Measurements from ENCODE around the gene GDPD4.

GDPD4 gene

DNA sequence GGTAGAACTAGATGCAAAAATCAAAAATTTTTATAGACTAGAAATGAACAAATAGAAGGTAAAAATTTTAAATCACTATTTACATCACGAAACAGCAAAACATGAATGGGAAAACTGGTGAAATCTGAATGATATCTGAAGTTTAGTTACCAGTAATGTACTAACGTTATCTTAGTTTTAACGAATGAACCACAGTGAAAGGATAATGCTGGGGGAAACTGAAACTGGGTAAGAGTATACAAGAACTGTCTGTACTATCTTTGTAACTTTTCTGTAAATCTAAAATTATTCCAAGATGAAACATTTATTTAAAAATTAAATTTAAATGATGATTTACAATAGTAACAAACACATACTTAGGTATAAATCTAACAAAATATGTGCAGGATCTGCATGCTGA lies 7.4 kb downstream of the GDPD4 start:
- no peak for DNase-seq

DNA sequence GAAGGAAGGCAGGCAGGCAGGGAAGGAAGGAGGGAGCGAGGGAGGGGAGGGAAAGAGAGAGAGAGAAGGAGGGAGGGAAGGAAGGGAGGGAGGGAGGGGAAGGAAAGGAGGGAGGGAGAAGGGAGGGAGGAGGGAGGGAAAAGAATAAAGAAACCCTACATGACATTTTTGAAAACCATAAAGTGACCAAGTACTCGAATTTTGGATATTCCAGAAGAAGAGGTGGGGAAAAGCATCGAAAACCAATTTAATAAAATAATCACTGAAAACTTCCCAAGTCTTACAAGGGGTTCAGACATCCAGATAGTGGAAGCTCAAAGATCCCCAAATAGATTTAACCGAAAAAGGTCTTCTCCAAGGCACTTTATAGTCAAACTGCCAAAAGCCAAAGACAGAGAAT lies 11.7 kb downstream of the GDPD4 start:
- no peak for DNase-seq

DNA sequence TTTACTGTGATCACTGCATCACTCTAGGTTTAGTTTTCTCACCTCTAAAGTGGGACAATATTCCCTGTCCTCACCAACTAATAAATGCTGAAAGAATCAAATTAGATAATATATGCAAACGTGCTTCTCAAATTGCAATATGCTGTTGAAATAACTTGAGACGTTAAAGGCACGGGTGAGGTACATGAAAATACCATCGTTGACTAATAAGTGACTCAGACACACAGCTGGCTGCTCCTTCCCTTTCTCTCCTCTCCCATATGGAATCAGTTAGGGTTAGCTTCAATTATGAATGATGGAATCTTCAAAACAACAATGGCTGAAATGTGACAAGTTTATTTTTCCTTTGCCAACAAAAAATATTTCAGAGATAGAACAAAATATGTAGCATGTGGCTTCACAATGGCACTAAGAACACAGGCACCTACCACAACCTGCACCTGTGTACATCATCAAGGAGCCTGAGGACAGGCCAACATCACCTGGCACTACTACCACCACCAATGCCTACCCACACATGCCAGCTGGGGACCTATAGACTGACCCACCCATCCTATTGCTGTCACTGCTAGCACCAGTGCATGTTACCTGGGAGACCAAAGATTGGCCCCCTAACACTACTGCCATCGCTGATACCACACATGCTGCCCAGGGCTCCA lies 13.7 kb downstream of the GDPD4 start:
- DNase-seq: no peak

DNA sequence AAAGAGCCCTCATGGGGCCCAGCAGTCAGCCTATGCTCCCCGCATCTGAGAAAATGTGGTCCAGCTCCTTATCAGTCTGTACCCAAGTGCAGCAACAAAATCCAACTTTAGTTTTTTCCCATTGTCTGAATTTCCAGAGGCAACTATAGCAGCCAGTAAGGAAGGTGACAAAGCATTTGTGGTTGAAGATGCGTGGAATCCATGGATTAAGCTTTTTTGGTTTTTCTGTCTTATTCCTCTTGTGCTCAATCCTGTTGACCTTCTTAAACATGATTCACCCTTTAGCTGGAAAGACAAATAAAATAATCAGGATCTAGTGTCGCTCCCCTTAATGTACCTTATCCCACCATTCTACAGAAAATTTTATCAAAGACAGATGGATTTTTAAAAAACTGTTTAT lies 14.3 kb downstream of the GDPD4 start:
- no peak for DNase-seq

DNA sequence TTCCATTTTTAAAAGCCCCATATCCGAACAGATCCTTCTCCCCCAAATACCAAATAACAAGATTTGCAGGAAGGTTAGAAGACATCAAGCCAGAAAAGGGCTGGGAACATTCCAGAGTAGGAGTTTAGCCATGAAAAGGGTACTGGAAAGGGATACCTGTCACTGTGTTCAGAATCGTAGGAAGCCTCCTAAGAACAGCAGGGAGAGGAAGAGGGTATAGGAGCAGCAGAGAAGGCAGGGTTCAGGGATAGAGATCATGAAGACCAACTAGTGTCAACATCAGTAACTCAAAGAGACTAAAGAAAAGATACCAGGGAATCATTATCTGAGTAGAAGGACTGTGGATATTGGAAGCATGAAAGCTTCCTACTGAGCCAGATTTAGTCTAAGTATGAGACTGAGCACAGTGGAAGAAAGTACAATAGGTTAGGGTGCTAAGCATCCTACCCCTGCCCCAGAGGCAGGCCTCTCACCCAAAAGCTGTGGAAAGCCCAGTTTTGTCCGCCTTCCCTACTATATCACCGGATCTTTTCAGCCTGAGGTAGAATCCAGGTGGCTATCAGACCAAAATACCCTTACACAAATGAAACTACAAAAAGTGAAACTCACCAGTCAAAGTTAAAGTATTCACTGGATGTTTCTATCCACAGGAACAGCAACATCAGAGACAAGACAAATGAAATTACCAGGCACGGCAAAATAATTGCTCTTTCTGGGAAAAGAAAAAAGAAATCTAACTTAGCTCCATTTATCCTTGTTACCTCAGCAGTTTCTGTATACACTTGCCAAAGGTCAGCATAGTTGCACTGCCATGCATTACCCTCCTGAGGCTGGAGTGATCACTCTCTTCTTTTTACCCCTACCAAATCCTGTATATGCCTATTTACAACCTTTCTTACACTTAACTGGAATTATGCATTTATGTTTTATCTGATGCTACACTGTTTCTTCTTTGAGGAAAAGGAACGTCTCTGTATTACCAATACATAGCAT lies 16.7 kb downstream of the GDPD4 start:
- DNase-seq: no peak

DNA sequence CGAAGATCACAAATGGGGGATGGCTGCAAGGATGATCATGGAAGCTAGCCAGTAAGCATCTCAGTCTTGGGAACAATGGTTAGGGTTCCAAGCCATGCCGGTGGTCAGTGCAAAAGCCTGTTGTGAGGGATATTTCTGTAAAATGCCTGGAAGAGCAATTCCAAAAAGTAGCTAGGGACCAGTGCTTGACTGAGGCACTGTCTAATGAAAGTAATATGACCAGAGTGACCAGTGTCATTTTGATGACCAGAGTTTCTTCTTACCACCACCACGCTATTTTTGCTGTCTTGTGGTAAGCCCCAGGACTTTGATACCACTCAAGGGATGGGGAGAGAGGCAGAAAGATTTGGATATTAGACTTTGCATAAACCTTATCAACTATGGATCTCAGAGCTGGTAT lies 18.4 kb downstream of the GDPD4 start:
- no peak for DNase-seq

DNA sequence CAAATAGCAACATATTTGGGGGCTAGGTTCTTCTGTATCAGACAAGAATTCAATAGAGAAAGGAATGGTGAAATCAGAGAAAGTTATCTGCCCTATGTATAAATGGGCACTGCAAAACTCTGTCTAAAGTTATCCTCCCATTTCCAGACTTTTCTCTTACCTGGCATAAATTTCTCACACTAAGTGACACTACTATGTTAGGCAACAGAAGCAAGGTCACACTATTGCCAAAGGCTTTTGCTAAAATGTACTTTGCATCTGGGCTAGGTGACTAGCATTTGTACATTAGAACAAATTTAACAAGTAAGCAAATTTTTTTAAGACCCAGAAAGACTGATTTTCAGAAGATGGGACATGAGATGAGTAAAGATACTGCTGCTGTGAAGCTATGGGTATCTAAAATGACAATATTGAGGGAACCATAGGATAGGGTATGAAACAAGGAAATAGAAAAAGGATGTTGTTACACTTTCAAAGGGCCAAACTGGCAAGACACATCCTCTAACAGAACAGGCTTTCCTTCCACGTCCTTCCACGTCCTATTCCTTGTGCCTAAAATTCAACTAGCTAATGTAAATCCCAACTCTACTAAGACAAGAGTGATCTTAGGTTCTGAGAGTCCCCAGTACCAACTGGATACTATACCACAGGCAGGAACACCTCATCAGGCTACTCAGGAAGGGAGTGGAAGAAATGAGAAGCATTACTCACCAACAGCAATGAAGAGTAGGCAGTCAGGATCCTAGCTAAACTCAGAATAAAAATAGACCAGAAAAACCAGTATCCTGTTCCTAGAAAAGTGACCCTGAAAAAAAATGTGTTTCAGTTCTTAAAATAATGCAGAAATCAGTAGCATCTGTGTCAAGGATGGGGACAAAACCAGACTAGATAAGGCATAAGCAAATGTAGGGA lies 22.6 kb downstream of the GDPD4 start:
- DNase-seq: no peak

DNA sequence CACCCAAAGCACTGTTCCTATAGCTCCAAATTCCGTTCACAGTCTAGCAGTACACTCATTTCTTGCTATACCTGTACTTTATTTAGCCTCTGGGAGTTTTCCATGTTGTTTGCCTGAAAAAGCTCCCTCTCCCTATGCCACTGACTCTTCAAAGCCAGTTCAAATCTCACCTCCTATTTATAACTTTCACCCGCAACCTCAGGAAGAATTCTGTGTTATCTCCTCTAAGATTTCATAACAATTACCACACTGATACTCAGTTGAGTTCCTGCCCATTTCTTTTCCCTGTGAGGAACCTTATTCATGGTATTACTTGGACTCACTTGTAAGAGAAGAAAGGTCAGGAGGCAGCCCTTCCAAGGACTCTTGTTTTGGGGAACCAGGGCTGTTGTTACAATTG lies 25.2 kb downstream of the GDPD4 start:
- DNase-seq: no peak

DNA sequence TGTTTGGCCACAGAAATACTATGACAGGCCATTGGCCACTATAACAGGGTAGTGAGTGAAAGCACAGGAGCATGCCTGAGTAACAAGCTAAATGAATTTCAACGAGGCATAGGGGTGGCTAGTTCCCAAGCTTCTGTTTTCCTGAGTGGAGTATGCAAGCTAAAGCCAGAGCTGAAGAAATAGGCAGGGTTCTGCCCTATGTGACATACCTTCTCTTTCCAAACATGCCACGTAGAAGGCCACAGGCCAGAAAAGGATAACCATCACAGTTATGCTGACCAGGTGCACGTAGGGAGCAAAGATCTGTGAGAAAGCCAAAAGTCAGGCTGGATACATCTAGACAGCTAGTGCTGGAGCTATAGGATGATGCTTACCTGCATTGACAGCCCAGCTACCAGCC lies 30.6 kb downstream of the GDPD4 start:
- DNase-seq: no peak

DNA sequence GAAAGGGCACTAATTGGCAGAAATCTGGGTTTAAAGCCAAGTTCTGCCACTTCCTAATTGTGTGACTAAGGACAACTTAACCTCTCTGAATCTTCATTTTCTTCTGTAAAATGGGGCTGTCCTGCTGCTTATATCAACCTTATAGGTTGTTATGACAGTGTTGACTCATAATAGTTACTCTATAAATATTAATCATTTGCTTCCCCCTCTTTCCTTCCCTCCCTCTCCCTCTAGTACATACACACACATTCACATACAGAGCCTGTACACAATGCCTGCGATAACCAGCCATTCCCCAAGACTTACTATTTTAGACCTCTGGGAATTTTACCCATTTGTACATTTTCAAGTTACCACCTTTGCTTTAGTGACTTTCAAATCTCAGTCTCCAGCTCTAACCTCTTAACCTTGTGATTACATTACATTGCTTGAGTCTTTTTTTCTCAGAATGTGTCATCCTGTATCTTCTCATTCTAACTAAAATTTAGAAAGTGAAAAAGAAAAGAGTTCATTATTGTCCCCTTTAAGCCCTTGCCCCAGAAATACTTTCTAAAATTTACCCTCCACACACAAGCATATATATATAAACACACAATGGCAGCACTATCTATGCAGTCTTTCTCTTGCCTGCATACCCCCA lies 31.9 kb downstream of the GDPD4 start:
- no peak for DNase-seq

DNA sequence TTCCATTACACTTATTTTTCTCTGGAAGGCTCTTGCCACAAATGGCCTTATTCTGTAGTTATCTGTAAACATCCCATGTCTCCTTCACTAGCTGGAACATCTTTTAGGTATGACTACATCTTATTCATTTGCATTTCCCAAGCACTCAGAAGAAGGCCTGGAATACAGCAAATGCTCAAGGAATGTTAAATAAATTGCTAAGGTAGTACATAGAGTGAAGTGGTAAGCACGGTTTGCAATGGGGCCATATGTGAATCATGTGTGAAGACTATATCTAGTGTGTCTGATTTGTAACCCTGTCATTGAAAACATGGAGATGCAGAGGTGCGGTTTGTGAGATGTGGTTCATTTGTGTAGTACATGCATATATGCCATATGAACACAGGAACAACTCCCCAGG lies 33.5 kb downstream of the GDPD4 start:
- DNase-seq: no peak

DNA sequence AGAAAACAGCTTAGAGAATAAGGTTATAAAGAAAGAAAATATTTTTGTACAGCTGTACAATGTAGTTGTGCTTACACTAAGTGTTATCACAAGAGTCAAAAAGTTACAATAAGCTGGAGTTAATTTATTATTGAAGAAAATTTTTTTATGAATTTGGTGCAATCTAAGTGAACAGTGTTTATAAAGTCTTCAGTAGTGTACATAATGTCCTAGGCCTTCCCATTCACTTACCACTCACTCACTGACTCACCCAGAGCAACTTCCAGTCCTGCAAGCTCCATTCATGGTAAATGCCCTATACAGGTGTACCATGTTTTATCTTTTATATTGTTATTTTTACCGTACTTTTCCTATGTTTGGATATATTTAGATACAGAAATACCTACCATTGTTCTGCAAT lies 34.7 kb downstream of the GDPD4 start:
- no peak for DNase-seq

DNA sequence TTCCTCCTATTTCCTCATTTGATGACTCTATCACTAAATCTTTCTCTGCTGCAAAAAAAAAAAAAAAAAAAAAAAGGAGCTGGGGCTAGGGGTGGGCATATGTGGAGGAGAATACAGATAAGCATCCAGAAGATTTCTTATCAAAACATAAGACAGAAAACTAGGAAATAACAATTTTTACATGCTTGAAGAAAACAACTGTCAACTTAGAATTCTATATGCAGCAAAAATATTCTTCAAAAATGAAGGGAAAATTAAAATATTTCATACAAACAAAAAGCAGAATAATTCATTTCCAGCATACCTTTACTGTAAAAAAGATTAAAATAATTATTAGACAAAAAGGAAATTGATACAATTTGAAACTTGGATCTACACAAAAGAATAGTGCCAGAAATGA lies 38.7 kb downstream of the GDPD4 start:
- DNase-seq: no peak

DNA sequence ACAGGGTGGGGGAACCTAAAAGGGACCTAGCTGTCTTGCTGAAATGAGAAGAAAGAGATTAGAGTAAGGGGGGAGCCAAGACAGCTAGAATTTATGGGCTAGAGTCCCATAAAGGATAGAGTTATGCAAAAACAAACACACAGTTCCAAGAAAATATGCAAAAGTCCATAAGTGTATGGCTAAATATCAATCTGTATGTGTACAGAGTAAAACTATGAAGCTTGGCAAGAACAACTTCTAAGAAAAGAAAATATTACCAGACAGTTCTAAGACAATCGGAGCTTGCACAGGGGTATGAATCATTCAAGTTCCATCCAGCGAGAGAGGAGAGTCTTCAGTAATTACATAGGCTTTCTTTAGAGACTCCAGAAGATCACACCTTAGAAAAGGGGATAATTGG lies 41.8 kb downstream of the GDPD4 start:
- no peak for DNase-seq

DNA sequence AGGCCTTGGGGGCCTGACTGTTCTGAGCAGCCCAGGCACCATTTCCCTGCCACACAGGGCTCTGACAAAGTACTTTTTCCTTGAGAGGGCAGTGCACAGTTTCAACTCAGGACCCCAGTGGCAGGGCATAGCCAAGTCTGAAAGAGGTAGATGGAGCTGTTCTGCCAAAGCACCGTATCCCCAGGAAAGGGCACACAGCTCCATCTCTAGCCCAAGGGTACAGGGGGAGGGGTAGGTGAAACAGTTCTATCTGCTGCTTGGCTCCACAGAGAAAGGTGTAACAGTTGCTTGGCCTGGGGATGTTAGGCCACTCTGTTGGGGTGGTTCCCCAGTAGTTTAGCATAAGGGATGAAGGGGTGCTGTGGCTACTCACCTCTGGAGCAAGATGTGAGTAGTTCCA lies 47.8 kb downstream of the GDPD4 start:
- DNase-seq: no peak

DNA sequence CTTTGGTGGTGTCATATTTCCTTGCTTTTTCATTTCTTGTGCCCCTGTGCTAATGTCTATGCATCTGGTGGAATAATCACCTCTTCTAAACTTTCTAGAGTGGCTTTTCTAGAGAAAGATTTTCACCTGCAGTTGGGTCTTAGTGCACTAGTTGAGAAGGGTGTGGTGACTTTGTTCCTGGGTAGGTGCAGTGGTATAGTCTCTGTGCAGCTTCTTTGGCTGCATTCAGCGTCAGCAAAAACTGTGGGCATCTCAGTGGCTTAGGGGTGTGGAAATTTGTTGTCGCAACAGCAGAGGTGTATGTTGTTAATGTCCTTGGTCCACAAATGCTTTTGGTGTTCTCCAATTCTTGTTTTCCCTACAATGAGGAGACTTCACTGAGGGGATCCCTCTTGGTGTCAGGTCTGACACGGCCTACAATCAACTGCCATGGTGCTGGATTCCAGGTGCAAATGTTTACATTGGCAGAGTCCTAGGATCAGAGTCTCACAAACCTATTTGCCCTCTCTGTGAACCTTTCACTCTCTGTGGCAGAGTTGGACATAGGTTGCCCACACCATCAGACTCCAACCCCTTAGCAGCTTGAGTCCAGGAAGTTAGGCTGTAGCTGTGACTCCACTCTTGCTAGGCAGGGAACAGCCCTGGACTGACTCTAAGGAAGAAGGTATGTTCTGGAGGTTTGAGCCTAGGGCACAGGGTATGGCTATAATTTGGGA lies 48.8 kb downstream of the GDPD4 start:
- DNase-seq: no peak

DNA sequence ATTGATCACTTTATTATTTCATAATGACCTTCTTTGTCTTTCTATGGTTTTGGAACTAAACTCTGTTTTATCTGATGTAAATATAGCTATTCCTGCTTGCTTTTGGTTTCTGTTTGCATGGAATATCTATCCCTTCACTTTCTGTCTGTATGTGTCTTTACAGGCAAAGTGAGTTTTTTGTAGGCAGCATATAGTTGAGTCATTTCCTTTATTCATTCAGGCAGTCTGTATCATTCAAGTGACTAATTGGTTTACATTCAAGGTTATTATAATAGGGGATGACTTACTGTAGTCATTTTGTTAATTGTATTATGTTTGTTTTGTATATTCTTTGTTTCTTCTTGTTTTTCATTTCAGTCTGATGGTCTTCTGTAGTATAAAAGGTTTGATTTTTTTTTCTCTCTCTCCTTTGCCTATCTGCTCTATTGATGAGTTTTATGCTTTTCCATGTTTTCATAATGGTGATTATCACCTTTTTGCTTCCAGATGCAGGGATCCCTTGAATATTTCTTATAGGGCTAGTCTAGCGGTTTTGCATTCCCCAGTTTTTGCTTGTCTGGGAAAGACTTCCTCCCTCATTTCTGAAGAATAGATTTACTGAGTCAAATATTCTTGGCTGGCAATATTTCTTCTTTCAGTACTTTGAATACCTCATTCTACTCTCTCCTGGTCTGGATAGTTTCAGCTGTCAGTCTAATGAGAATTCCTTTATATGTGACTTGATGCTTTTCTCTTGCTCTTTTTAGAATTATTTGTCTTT lies 50.4 kb downstream of the GDPD4 start:
- DNase-seq: no peak

DNA sequence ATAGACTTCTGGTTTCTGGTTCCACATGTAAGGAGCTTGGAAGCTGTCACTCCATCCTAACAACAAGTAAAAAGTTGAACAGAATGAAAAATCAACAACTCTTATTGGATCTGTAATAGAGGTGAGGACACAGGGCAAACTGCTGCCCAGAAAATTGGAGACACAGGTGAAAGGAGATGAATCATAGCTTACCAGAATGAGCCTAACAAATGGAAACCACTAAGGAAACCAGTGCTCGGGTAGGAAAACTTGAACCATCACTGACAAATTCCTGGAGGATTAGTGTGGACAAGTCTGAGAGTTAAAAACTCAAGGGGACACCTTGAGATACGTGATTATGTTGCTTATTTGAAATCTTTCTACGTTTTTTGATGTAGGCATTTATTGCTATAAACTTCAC lies 52.1 kb downstream of the GDPD4 start:
- DNase-seq: no peak

DNA sequence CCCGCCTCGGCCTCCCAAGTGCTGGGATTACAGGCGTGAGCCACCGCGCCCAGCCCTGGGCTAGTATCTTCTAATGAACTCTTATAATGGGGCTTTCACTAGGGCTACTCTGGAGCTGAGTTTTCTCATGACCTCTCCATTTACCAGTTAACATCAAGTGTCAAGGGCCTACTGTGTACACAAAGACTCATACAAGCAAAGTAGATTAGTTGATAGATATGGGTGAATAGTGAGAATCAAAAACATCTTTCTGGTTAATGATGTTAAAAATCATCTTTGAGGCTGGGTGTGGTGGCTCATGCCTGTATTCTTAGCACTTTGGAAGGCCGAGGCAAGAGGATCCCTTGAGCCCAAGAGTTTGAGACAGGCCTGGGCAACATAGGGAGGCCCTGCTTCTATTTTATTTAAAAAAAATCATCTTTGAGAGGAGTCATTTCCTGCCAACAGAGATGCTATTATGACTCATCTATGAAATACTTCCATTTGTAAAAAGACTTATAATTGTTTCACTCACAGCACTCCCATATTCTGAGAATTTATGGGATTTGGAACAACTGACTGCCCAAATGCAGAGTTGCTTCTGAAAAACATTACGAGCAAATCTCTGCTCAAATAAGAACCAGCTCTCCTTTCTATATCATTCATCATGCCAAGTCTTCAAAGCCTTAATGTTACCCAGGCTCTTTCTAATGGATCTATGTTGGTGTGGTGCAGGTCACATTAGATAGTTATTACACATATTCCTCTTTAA lies 57.0 kb downstream of the GDPD4 start:
- no peak for DNase-seq

DNA sequence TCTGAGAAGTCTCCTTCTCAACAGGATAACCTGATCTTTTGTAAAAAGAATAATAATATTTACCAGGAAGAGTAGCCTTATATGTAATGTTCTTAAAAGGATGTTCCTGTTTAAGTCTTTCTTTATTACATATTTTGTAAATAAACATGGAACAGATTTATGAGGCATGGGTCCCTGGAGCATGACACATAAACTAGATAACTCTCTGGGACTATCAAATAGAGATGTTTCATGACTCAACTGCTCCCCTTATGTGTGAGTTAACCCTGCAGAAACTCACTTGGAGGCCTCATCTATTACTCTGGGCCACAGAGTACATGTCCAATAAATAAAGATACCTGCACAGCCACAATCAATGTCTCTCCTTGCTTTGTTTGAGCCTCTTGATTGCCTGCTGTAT lies 64.6 kb downstream of the GDPD4 start:
- no peak for DNase-seq

DNA sequence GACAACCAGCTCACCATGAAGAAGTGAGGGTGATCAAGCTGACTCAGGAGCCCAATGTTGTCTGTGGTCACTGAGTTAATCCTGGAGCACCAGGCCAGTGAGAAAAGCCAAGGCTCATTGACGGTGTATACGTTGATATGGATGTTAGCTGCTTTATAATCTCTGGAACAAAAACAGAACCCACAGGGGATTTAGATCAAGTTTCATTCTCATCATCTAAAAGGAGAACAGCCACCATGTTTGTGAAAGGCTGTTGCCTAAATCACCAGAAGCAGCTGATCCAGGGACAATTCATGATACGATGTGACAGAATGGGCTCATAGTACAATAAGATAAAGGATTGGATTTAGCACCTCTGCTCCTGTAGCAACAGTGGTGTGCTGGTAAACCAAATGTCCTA lies 68.5 kb downstream of the GDPD4 start:
- DNase-seq: no peak

Measured in activated CD4-positive, alpha-beta T cell treated with anti-CD3 and anti-CD28 coated beads, Interleukin-2, amount 50 U/mL, for 48 hours (primary cell).